ENCODE results near the gene IL1RAPL1.

The IL1RAPL1 gene

DNA sequence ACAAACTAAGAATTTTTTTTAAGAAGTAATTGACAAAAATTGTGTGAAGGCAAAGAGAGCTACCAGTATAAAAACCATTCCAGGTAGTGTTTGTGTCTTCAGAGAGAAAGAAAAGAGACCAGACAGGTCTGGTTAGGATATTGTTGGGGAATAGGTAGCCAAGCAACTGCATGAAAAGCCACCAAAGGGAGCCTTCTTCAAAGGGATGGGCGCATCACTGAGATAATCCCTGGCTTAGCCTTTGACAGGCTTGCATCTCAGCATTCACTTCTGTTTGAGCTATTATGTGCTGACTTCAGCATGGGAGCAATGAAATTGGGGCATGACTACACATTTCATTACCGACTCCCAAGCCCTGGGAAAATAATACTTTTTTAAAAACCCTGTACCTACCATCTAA, 496.6 kb downstream of the IL1RAPL1 start (continued):
- TF ChIP-seq, protein P1, sequence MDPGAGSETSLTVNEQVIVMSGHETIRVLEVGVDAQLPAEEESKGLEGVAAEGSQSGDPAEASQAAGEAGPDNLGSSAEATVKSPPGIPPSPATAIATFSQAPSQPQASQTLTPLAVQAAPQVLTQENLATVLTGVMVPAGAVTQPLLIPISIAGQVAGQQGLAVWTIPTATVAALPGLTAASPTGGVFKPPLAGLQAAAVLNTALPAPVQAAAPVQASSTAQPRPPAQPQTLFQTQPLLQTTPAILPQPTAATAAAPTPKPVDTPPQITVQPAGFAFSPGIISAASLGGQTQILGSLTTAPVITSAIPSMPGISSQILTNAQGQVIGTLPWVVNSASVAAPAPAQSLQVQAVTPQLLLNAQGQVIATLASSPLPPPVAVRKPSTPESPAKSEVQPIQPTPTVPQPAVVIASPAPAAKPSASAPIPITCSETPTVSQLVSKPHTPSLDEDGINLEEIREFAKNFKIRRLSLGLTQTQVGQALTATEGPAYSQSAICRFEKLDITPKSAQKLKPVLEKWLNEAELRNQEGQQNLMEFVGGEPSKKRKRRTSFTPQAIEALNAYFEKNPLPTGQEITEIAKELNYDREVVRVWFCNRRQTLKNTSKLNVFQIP (CRISPR knock-in tag; IDR thresholded peaks at IDR 0.05; ENCODE audit: borderline replicate concordance, low read depth): no peak

DNA sequence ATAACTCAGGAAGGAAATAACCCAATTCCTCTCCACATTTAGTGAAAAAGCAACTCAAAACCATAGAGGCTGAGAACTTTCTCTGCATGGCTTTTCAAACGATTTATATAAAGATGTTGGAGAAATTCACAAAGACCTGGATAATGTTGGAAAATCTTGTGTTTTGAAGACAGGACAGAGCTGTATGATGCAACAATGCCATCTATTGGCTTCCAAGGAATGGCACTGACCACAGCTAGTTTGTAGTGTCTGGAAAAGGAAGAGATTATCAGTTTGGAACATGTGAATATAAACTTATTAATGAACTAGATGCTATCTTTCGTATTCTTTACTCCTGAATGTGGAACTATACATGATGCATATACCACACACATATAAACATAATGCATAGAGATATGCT, 503.6 kb downstream of the IL1RAPL1 start:
- peak; percentile 68; the same call in 2 of the 3 replicates for ATAC-seq
- TF ChIP-seq ESRRG (CRISPR knock-in tag; IDR thresholded peaks at IDR 0.05) (no peak), ZFP30 (CRISPR knock-in tag; IDR thresholded peaks at IDR 0.05) (no peak), RARB (CRISPR knock-in tag; IDR thresholded peaks at IDR 0.05) (no peak), GLIS3 (CRISPR knock-in tag; IDR thresholded peaks at IDR 0.05) (no peak), ZC3H10 (CRISPR knock-in tag; IDR thresholded peaks at IDR 0.05) (no peak), TCF4 (CRISPR knock-in tag; IDR thresholded peaks at IDR 0.05; ENCODE audit: borderline replicate concordance) (no peak), CSDC2 (CRISPR knock-in tag; IDR thresholded peaks at IDR 0.05) (no peak), ZNF8 (CRISPR knock-in tag; IDR thresholded peaks at IDR 0.05) (no peak), PPARA (CRISPR knock-in tag; IDR thresholded peaks at IDR 0.05; ENCODE audit: borderline replicate concordance) (no peak), ISL1 (CRISPR knock-in tag; IDR thresholded peaks at IDR 0.05) (no peak), OSR1 (CRISPR knock-in tag; IDR thresholded peaks at IDR 0.05) (no peak), BACH2 (CRISPR knock-in tag; IDR thresholded peaks at IDR 0.05; ENCODE audit: borderline replicate concordance) (no peak), ZNF70 (CRISPR knock-in tag; IDR thresholded peaks at IDR 0.05) (no peak), ZFP3 (CRISPR knock-in tag; IDR thresholded peaks at IDR 0.05) (no peak), TOX (CRISPR knock-in tag; IDR thresholded peaks at IDR 0.05; ENCODE audit: borderline replicate concordance) (no peak)
- TF ChIP-seq, protein P1 (CRISPR knock-in tag; IDR thresholded peaks at IDR 0.05; ENCODE audit: borderline replicate concordance, low read depth): no peak
- TF ChIP-seq, protein P2, sequence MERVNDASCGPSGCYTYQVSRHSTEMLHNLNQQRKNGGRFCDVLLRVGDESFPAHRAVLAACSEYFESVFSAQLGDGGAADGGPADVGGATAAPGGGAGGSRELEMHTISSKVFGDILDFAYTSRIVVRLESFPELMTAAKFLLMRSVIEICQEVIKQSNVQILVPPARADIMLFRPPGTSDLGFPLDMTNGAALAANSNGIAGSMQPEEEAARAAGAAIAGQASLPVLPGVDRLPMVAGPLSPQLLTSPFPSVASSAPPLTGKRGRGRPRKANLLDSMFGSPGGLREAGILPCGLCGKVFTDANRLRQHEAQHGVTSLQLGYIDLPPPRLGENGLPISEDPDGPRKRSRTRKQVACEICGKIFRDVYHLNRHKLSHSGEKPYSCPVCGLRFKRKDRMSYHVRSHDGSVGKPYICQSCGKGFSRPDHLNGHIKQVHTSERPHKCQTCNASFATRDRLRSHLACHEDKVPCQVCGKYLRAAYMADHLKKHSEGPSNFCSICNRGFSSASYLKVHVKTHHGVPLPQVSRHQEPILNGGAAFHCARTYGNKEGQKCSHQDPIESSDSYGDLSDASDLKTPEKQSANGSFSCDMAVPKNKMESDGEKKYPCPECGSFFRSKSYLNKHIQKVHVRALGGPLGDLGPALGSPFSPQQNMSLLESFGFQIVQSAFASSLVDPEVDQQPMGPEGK (CRISPR knock-in tag; IDR thresholded peaks at IDR 0.05; ENCODE audit: borderline replicate concordance): no peak
- TF ChIP-seq, protein P3, sequence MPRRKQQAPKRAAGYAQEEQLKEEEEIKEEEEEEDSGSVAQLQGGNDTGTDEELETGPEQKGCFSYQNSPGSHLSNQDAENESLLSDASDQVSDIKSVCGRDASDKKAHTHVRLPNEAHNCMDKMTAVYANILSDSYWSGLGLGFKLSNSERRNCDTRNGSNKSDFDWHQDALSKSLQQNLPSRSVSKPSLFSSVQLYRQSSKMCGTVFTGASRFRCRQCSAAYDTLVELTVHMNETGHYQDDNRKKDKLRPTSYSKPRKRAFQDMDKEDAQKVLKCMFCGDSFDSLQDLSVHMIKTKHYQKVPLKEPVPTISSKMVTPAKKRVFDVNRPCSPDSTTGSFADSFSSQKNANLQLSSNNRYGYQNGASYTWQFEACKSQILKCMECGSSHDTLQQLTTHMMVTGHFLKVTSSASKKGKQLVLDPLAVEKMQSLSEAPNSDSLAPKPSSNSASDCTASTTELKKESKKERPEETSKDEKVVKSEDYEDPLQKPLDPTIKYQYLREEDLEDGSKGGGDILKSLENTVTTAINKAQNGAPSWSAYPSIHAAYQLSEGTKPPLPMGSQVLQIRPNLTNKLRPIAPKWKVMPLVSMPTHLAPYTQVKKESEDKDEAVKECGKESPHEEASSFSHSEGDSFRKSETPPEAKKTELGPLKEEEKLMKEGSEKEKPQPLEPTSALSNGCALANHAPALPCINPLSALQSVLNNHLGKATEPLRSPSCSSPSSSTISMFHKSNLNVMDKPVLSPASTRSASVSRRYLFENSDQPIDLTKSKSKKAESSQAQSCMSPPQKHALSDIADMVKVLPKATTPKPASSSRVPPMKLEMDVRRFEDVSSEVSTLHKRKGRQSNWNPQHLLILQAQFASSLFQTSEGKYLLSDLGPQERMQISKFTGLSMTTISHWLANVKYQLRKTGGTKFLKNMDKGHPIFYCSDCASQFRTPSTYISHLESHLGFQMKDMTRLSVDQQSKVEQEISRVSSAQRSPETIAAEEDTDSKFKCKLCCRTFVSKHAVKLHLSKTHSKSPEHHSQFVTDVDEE (CRISPR knock-in tag; IDR thresholded peaks at IDR 0.05): no peak
- TF ChIP-seq, protein P4, sequence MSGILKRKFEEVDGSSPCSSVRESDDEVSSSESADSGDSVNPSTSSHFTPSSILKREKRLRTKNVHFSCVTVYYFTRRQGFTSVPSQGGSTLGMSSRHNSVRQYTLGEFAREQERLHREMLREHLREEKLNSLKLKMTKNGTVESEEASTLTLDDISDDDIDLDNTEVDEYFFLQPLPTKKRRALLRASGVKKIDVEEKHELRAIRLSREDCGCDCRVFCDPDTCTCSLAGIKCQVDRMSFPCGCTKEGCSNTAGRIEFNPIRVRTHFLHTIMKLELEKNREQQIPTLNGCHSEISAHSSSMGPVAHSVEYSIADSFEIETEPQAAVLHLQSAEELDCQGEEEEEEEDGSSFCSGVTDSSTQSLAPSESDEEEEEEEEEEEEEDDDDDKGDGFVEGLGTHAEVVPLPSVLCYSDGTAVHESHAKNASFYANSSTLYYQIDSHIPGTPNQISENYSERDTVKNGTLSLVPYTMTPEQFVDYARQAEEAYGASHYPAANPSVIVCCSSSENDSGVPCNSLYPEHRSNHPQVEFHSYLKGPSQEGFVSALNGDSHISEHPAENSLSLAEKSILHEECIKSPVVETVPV (CRISPR knock-in tag; IDR thresholded peaks at IDR 0.05): no peak

DNA sequence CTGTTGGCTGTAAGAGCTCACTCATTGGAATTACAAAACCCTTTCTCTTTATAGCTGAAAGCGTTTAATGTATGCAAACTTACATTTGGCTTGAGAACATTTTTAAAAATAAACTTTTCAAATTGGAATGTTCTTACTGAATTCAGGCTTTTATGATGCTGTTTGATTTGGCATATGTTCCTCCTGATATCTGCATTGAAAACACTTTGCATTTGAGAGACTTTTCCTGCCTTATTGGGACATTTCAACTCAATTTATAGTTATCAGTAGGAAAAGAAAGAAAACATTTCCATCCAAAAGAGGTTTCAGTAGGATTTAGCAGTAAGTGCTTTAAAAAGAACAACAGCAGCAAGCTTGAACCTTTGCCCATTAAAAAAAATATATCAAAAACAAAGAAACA, 520.0 kb downstream of the IL1RAPL1 start:
- no peak for ATAC-seq
- TF ChIP-seq SNAI2 (CRISPR knock-in tag; IDR thresholded peaks at IDR 0.05) (no peak), ESRRG (CRISPR knock-in tag; IDR thresholded peaks at IDR 0.05) (no peak), ISL1 (CRISPR knock-in tag; IDR thresholded peaks at IDR 0.05) (no peak), ZC3H10 (CRISPR knock-in tag; IDR thresholded peaks at IDR 0.05) (no peak), TOX (CRISPR knock-in tag; IDR thresholded peaks at IDR 0.05; ENCODE audit: borderline replicate concordance) (no peak), TCF4 (CRISPR knock-in tag; IDR thresholded peaks at IDR 0.05; ENCODE audit: borderline replicate concordance) (no peak), ZNF565 (CRISPR knock-in tag; conservative IDR thresholded peaks at IDR 0.05; ENCODE audit: low read depth) (no peak)
- TF ChIP-seq, protein P3 (CRISPR knock-in tag; IDR thresholded peaks at IDR 0.05): no peak
- TF ChIP-seq, protein P5, sequence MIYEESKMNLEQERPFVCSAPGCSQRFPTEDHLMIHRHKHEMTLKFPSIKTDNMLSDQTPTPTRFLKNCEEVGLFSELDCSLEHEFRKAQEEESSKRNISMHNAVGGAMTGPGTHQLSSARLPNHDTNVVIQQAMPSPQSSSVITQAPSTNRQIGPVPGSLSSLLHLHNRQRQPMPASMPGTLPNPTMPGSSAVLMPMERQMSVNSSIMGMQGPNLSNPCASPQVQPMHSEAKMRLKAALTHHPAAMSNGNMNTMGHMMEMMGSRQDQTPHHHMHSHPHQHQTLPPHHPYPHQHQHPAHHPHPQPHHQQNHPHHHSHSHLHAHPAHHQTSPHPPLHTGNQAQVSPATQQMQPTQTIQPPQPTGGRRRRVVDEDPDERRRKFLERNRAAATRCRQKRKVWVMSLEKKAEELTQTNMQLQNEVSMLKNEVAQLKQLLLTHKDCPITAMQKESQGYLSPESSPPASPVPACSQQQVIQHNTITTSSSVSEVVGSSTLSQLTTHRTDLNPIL (CRISPR knock-in tag; IDR thresholded peaks at IDR 0.05; ENCODE audit: low read depth): no peak
- TF ChIP-seq, protein P4 (CRISPR knock-in tag; IDR thresholded peaks at IDR 0.05): no peak

All from SK-N-SH treated with all-trans-retinoic acid at 6 μM for 48 hours (cell line).